Activated naive CD8-positive, alpha-beta T cell treated with anti-CD3 and anti-CD28 coated beads, Interleukin-2, amount 50 U/mL, for 16 hours (primary cell): ENCODE results near the gene C19orf73.
"Not testable (repeated sequence)": the region's sequence is repeated elsewhere in the genome, so short reads cannot be mapped to it uniquely, and the experiment has no call there.

Experiments
- DNase-seq: peaks from one replicate; pipeline ENCODE4 v3.0.0-alpha.2; 2020; ENCODE audit warnings: low read depth, low spot score

C19orf73 gene

DNA sequence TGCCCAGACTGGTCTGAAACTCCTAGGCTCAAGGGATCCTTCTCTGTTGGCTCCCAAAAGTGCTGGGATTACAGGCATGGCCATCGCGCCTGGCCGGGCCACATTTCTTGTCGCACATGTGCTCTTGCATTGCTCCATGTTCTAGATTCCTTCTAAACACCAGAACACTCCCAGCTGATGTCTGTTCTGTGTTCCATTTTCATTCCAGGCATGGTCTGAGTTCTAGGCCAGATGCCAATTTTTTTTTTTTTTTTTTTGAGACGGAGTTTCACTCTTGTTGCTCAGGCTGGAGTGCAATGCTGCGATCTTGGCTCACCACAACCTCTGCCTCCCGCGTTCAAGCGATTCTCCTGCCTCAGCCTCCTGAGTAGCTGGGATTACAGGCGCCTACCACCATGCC lies 2.9 kb upstream of the C19orf73 start:
- not testable (repeated sequence) for DNase-seq

DNA sequence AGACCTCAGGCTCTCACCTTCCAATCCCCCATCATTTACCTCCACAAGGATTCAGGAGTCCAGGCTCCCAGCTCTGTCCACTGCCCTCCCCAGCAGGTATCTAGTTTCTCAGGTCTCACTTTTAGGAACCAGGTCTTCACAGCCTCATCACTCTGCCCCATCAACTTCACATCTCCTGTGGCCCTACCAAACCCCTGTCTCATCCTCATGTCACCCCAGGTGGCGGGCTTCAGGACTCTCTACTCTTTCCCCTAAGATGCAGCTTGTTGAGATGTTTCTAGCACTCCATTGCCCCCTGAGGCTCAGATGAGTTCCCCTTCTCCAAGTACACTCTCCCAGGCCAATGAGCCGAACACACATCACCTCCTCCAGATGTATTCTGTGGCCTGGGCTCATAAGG lies 1.9 kb upstream of the C19orf73 start:
- no peak for DNase-seq

DNA sequence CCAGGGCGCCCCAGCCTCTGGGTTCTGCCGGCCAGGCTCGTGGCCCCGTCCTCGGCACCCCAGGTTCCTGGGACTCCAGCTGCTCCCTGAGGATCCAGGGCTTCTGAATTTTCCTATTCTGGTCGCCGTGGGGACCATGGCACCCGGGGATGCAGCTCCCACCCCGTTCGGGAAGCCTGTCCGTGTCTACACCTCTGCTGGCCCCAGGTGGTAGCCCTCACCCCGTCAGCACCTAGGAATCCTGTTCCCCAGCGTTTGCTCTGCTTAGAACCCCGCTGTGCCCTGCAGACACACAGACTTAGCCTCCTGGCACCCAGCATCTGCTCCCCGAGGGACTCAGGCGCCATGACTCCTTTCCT lies 1.4 kb upstream of the C19orf73 start:
- no peak for DNase-seq

DNA sequence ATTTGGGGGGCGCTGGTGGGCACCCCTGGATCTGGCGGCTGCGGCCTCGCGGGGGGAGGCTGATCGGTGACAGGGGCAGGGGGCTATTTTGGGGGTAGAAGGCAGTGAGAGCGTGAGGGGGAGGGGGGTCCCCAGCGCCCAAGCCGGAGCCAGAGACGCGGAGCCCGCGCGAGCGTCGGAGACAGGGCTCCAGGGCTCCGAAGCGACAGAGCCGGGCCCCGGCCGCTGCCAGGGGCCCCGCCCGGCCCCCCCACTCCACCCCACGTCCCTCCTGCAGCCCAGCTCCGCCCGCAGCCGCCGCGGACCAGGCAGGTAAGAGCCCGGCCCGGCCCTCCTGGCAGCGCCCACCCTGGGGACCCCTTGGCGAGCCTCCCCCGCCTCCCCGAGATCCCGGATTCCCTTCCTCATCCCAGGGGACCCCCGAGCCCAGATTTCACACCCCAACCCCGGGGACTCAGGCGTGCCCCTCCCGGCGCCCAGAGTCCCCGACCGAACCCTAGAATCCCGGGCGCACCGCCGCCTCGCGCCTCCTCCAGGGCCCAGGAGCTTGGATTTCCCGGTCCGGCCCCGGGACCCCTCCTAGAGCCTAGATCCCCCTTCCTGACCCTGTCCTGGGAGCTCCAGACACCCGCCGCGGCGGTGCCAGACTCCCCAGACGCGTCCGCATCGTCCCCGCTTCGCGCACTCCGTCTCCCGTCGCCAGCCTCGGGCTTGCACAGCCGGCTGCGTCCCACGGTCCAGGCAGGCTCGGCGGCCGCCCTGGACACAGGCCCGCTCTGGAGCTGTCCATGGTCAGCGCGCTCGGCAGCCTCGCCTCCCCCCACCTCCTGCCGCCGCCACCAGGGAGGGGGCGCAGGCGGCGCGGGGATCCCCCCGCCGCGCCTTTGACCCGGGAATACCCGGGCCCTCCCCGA lies 725 bp upstream of the C19orf73 start, which contains the start of gene PPFIA3:
TSS of gene PPFIA3 (plus strand) at position 134 of the 914 bp plus-strand sequence. CDS start 8,330 bp downstream, outside the sequence.
- DNase-seq = no peak

DNA sequence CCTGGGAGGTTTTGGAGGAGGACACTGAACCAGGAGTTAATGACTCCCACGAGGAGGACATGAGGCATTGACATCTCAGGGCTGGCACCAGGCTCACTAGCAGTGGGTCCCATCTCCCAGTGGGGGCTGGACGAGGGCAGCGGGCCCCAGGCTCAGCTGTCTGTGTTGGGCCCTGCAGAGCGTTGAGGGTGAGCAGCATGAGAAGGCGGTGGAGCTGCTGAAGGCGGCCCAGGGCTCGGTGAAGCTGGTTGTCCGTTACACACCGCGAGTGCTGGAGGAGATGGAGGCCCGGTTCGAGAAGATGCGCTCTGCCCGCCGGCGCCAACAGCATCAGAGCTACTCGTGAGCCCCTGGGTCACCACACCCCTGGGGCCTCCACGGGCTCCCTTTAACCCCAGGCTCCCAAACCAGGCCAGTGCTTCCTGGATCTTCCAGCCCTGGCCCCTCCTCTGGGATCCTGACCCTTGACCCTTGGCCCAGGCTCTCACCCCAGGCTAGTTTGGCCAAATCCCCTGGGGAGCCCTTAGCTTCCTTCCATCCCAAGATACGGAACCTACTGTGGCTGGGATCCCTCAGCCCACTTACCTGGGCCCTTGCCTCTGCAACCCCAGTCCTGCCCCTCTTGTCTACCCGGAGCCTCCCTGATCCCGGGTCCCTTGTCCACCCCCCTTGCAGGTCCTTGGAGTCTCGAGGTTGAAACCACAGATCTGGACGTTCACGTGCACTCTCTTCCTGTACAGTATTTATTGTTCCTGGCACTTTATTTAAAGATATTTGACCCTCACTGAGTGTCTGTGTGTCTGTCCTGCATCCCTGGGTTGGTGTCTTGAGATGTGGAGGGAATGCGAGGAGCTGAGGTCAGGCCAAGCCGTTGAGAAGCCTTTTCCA lies 1.0 kb downstream of the C19orf73 start:
- DNase-seq = no peak

DNA sequence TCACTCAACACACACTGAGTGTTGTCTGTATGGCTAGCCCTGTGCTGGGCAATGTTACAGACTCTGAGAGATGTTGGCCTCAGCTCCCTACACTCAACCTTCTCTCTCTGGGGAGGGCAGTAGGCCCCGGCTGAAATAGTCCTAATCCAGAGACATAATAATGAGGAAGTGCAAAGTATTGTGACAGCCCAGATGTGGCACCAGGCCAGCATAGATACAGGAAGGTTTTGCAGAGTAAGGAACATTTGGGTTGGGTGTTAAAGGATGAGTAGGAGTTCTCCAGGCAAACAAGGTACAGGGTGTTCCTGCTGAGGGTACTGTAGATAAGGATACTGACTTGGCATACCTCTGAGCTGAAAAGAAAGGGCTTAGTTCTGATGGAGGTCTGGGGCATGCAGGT lies 2.4 kb downstream of the C19orf73 start:
- no peak for DNase-seq

DNA sequence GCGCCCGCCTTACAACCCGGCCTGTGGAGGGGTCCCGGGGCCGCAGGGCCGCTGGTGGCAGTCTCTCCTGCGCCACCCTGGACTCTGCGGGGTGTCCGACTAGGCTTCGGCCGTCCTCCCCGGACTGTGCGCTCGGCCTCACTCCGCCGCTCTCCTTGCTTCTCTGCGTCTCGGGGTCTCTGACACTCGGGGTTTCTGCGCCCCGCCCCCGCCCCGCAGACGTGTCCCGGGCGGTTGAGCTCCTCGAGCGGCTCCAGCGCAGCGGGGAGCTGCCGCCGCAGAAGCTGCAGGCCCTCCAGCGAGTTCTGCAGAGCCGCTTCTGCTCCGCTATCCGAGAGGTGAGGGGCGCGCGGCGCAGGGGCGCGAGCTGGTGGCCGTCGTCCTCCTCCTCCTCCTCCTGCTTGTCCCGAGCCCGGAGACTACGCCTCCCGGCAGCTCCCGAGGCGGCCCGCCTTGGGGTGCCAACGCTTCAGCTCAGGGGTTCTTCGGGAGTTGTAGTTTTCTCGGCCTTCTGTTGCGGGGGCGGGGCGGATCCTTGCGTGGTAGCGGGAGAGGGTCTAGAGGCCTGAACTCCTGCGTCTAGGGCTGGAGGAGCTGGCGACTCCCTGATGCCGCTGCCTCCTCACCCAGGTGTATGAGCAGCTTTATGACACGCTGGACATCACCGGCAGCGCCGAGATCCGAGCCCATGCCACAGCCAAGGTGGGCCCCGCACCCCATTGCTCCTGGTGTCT lies 4.1 kb downstream of the C19orf73 start:
- no peak for DNase-seq

DNA sequence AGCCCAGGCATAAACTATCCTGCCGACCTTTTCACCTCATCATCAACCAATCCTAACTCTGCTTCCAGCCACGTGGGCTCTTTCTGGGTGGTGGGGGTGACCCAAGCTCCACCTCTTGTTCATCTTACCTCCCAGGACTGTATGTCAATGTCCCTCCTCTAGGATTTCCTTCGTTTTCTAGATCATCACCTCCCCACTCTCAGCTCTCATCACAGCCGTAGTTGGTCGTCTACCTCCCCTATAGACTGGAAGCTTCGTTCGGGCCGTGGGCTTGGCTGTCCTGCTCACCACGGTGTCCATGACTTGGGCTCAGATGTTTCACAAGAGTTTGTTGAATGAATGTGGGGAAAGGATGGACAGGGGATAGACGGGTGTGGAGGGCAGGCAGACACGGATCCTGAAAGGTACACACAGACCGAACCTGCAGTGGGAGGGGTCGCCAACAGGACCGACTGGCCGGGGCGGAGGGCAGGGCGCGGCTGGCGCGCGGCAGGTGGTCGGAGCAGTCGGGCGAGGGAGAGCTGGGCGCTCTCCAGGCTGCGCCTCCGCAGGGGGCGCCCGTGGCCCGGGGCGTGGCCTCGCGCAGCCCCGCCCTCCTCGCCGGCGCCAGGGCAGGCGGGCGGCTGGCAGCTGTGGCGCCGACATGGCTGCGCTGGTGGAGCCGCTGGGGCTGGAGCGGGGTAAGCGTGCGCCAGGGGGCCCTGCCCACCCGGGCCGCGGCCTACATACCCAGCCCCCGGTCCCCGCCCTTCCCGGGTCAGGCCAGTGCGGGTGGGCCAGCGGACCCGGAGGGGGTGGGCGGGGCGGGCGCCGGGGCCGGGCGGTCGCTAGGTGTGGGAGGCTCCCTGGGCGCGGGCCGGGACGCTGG lies 4.9 kb downstream of the C19orf73 start, which contains the start of gene LIN7B:
TSS of gene LIN7B (plus strand) at position 609 of the 868 bp plus-strand sequence. CDS start at position 644, 35 bp downstream.
- DNase-seq = peak; percentile 35

DNA sequence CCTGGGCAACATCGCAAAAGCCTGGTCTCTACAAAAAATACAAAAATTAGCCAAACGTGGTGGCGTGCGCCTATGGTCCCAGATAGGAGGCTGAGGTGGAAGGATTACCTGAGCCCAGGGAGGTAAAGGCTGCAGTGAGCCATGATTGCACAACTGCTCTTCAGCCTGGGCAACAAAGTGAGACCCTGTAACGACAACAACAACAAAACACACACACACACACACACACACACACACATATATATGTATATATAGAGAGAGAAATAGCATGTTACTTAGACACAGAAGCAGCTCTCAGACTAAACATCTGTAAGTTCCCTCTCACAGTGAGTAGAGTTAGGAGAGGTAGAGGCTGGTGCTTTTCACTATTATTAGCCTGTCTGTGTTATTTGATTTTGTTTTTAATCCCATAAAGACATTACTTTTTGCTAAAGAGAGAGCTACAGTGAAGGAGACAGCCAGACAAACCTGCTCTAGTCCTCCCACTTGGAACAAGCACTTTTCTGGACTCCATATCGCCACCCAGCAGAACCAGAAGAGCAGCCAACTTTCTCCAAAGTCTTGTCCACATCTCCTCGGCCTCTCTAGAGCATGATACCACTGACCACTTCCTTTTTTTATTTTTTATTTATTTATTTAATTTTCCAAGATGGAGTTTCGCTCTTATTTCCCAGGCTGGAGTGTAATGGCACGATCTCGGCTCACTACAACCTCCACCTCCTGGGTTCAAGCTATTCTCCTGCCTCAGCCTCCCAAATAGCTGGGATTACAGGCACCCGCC lies 7.5 kb downstream of the C19orf73 start:
- no peak for DNase-seq

DNA sequence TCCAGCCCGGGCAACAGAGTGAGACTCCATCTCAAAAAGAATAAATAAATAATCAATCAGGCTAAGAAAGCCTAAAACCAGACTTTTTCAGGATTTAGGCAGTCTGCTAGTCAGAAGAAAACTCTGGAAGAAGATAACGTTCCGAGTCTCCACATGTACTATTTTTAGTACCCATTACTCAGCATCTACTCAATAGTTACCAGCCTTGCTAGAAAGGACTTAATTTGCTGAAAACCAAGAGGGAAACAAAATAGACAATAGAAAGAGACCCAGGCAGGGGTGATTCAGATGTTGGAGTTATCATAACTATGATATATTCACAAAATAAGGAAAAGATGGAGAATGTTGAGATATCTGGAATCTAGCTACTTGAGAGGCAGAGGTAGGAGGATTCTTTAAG lies 8.4 kb downstream of the C19orf73 start:
- DNase-seq = no peak

DNA sequence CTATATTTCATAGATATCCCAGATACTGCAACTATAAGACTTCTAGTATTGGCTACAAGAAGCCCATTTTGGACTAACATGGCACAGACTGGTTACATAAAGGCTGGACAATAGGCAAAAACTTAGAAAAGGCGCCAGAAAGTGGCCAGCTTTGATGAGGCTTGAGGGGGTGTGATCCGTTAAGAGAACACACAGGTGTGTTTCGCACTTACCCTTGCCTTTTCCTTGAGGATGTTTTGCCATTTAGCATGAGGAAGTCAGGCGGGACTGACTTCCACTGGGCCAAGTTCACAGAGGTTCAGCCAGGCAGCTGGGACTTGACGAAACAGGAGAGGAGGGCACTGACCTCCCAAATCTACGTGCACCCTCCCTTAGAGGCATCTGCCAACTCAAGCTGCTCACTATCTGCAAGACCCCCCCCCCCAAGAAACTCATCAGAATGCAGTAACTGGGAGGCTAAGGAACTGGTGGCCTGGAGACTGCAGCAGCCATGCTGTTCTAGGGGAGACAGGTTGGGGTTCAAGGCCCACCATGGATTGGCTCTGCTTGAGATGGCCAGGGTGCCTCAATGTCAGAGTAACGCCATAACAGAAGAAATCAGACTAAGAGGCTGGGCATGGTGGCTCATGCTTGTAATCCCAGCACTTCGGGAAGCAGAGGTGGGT lies 9.2 kb downstream of the C19orf73 start:
- no peak for DNase-seq

DNA sequence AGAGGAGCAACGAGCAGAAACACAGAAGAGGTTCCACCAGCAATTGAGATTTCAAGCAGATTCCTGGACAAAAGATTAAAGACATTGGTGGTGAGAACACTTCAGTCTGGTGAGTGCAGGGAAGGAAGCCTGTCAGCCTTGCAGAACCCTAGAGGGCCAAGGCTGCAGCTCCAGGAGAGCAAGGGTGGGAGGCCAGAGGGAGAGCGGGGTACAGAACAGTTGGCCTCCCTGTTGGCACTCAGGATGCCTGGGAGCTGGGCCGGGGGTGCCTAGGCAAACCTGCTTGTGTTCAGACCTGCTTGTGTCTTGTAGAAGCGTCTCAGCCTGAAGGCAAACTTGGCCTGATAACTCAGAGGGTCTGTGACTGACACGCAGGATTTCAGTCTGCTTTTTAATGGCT lies 9.9 kb downstream of the C19orf73 start:
- no peak for DNase-seq

DNA sequence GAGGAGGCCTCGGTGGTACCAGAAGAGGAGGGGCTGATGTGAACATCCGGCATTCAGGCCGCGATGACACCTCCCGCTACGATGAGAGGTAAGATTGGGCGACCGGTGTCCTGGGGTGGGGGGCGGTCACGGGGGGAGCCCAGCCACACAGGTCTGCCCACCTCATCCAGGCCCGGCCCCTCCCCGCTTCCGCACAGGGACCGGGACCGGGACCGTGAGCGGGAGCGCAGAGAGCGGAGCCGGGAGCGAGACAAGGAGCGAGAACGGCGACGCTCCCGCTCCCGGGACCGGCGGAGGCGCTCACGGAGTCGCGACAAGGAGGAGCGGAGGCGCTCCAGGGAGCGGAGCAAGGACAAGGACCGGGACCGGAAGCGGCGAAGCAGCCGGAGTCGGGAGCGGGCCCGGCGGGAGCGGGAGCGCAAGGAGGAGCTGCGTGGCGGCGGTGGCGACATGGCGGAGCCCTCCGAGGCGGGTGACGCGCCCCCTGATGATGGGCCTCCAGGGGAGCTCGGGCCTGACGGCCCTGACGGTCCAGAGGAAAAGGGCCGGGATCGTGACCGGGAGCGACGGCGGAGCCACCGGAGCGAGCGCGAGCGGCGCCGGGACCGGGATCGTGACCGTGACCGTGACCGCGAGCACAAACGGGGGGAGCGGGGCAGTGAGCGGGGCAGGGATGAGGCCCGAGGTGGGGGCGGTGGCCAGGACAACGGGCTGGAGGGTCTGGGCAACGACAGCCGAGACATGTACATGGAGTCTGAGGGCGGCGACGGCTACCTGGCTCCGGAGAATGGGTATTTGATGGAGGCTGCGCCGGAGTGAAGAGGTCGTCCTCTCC lies 11.1 kb downstream of the C19orf73 start:
- no peak for DNase-seq

DNA sequence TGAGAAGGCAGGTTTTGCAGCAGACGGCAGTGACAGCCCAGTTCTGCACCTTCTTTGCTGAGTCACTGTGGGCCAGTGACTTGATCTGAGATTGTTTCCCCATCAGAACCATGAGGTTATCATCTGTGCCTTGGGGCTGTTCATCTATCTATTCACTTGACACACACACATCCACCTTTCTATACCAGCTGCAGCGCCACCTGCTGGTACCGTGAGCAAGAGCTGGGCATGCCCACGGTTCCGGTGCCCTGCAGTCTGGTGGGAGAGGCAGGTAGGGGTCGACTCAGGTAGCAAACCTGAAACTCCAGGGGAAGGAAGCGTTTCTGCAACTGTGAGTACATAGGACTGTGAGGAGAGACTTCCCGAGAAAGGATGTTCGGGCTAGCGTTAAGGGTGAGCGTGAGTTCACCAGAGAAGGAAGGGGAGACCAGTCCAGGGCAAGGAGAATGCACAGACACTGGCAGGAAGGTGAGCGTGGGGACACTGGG lies 12.3 kb downstream of the C19orf73 start:
- peak; percentile 40 for DNase-seq

DNA sequence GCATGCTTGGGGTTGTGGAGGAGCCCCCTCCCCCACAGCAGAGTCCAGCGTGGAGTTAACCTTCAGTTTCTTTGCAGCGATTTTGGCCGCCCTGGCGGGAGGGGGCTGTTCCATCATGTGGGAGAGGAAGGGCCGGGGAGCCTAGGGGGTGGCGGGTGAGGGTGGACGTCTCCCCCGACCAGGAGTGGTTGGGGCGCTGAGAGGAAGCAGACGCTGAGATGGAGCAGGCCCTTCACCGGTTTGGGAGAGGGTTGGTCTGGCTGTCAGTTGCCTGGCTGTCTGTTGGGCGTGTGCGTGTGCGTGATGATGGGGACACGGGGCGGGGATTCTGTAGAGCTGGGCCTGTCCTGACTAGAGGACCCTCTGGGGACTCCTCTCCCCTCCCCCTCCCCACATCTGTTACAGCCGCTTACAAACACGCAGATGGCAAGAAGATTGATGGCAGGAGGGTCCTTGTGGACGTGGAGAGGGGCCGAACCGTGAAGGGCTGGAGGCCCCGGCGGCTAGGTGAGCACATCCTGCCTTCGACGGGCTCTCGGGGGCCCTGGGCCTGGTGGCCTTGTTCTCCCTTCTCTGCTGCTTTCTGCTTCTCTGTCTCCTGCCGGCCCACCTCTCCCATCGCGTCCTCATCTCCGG lies 14.6 kb downstream of the C19orf73 start:
- no peak for DNase-seq

DNA sequence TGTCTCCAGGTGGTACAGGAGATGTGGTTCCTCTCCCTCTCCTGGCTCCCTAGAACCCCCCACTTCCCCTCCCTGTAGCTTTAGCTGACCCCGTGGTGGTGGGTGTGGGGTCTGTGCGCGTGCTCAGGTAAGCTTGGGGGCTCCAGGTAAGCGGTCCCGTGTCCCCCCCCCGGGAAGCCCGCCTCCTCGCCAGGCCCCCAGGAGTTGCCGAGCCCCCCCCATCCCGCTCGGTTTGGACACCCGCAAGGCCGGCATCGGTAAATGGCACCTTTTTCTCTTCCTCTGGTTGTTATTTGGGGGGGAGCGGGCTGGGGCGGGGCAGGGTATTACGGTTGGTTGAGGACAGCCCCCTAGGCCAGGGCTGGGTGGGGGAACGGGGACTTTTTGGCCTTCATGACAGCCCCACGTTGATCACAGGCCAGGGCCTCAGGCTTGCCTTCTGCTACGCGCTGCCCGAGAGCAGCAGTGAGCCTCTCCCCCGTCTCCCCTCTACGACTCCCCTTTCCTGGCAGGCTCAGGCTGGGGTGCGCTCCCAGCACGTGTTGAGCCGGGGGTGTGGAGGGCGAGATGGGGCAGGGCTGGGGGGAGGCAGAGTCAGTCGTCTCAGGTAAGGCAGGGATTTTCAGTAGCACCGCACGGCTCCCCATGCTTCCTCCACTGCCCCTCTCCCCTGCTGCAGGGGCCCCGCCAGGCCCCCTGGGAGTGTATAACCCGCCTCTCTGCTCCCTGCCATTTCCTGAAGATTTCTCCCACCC lies 15.4 kb downstream of the C19orf73 start:
- no peak for DNase-seq

DNA sequence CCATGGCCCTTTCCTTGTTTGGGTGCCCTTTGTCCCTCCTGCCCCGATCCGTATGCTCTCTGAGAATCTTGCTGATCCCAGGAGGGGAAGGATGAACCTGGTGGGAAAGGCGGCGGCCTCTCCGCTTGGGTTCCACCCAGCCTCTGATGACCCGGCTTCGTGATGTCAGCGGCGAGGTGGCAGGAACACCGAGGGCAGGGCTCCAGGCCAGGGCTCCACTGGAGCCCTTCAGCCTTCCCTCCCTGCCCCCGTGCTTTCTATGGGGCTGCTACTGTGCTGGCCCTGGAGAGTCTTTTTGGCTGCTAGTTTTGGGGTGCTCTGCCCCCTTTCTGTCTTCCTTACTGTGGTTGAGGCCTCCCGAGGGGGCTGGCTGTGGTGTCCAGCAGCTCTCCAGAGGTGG lies 16.6 kb downstream of the C19orf73 start:
- no peak for DNase-seq
